Calu3 (cell line): Measurements from ENCODE around the gene HDGFL3. TPM values are rescaled to one million over a fixed set of nuclear protein-coding genes. Genes with fewer than 3 reads are reported as not detected.
A peak's percentile ranks its signal among the peaks of the same experiment; 100 is the strongest.

ENCODE experiments used
- BruUV-seq: library from RNA; stranded (reverse); fragments of 400-500 nt; replicated peaks from 2 replicates; lab custom pipeline; 2021; lab: Mats Ljungman, UMichigan
- CTCF ChIA-PET: fragments of 300-600 bp; sonication (Branson Sonifier 250); formaldehyde crosslinking; loops from one replicate; lab custom pipeline; 2022; ENCODE audit warnings: antibody characterized with exemption; lab: Charles Lee
- DNase-seq: peaks from one replicate; pipeline ENCODE4 v3.0.0; 2022
- H3K27ac Mint-ChIP-seq: one replicate; pipeline ENCODE4 v1.8.0; 2022; ENCODE audit warnings: mixed read lengths; ENCODE audit not compliant: unreplicated experiment
- H3K27me3 Mint-ChIP-seq: one replicate; pipeline ENCODE4 v1.8.0; 2022; ENCODE audit warnings: mixed read lengths; ENCODE audit not compliant: unreplicated experiment
- H3K36me3 Mint-ChIP-seq: one replicate; pipeline ENCODE4 v1.8.0; 2022; ENCODE audit warnings: mild to moderate bottlenecking, moderate library complexity, mixed read lengths; ENCODE audit not compliant: insufficient read depth, unreplicated experiment
- H3K4me1 Mint-ChIP-seq: one replicate; pipeline ENCODE4 v1.8.0; 2022; ENCODE audit warnings: mild to moderate bottlenecking, low read depth, mixed read lengths; ENCODE audit not compliant: unreplicated experiment
- H3K4me3 Mint-ChIP-seq: one replicate; pipeline ENCODE4 v1.8.0; 2022; ENCODE audit warnings: mild to moderate bottlenecking, low read depth, moderate library complexity, mixed read lengths; ENCODE audit not compliant: unreplicated experiment
- H3K9me3 Mint-ChIP-seq: one replicate; pipeline ENCODE4 v1.8.0; 2022; ENCODE audit warnings: low read depth, mixed read lengths; ENCODE audit not compliant: unreplicated experiment
- CTCF ChIP-seq: fragments of 200-600 bp; IDR thresholded peaks from one replicate; pipeline ENCODE4 v1.8.0; 2022; ENCODE audit warnings: antibody characterized with exemption; ENCODE audit not compliant: unreplicated experiment
- intact Hi-C: fragments of 100-400 bp; cut with micrococcal nuclease; formaldehyde crosslinking; loops from one replicate; pipeline ENCODE4 v1.10.0; 2022; ENCODE audit not compliant: unreplicated experiment
- total RNA-seq: library from RNA; stranded (reverse); gene quantifications from 2 replicates; pipeline ENCODE4 v1.2.3, GENCODE V29; 2022

Gene HDGFL3
- total RNA-seq, 1 experiment from 2014 or later: 69.4 TPM

- BruUV-seq: no TSS peak
- Mint-ChIP-seq H3K9me3 (no peaks in the 10 kb centered on the region), H3K27ac (no peak overlapping the region), H3K27me3 (no peaks in the 10 kb centered on the region), H3K4me1 (no peaks in the 10 kb centered on the region), H3K36me3 (peaks cover 5% of the 10 kb centered on the region), H3K4me3 (no peak overlapping the region)
- no peak for TF ChIP-seq CTCF
- no peak for DNase-seq
- CTCF ChIA-PET: no interaction called here
- intact Hi-C loops: no loop called here
These were observed 46.9 kb downstream of the HDGFL3 start for GRCh38 chr15:83160741-83161140.

DNA sequence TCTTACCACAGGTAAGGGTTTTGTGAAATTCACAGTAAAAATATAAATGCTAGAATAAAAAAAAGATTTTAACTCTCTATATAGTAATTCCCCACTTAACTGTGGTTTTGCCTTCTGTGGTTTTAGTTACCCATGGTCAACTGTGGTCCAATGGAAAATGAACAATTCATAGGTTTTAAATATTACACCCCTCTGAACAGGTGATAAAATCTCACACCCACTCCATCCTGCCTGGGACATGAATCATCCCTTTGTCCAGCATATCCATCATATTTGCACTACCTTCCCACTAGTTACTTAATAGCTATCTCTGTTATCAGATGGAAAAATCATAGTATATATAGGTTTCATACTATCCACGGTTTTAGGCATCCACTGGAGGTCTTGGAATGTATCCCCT, 49.2 kb downstream of the HDGFL3 start:
- peak; percentile 6 for DNase-seq
- peaks cover 5% of the 10 kb centered on the region for H3K36me3 Mint-ChIP-seq
- intact Hi-C loops: no loop called here
- no peaks in the 10 kb centered on the region for H3K27me3 Mint-ChIP-seq
- H3K4me3 Mint-ChIP-seq: no peak overlapping the region
- no peaks in the 10 kb centered on the region for H3K9me3 Mint-ChIP-seq
- BruUV-seq: no TSS peak
- no peaks in the 10 kb centered on the region for H3K4me1 Mint-ChIP-seq
- CTCF ChIA-PET: no interaction called here
- no peak for TF ChIP-seq CTCF
- no peak overlapping the region for H3K27ac Mint-ChIP-seq

DNA sequence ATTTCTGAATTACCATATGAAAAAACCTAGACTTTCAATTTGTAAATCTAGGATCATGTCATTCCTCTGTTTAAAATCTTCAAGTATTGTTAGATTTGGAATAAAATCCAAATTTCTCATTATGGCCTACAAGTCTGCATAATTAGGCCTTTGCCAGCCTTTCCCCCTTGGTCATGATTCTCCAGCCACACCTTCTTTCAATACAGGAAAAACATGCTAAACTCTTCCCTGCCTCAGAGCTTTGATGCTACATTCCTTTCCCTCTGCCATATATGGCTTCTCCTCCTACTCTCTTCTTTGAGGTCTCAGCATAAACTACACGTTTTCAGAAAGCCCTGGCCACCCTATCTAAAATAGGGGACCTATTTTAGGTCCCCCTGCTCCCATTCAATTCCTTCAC, 51.7 kb downstream of the HDGFL3 start:
- H3K27ac Mint-ChIP-seq: no peak overlapping the region
- H3K4me1 Mint-ChIP-seq: no peaks in the 10 kb centered on the region
- intact Hi-C loops: no loop called here
- TF ChIP-seq CTCF: no peak
- H3K36me3 Mint-ChIP-seq: peaks cover 5% of the 10 kb centered on the region
- BruUV-seq: no TSS peak
- H3K9me3 Mint-ChIP-seq: no peaks in the 10 kb centered on the region
- no peak overlapping the region for H3K4me3 Mint-ChIP-seq
- no peak for DNase-seq
- no peaks in the 10 kb centered on the region for H3K27me3 Mint-ChIP-seq
- CTCF ChIA-PET: no interaction called here

- DNase-seq: no peak
- Mint-ChIP-seq H3K4me3 (no peak overlapping the region), H3K4me1 (no peaks in the 10 kb centered on the region), H3K27me3 (no peaks in the 10 kb centered on the region), H3K27ac (no peak overlapping the region), H3K36me3 (peaks cover 5% of the 10 kb centered on the region), H3K9me3 (no peaks in the 10 kb centered on the region)
- no peak for TF ChIP-seq CTCF
- CTCF ChIA-PET: no interaction called here
- BruUV-seq: no TSS peak
- intact Hi-C loops: no loop called here
These were observed 54.3 kb downstream of the HDGFL3 start for GRCh38 chr15:83153288-83153687.
